Thymus (tissue), 11 donors: ENCODE results near the gene AKR1E2. TPM values are rescaled to one million over a fixed set of nuclear protein-coding genes. Genes with fewer than 3 reads are reported as not detected.

Experiments
- DNase-seq, 9 donors: peaks; one replicate each; pipeline ENCODE4 v3.0.0-alpha.2; 2013; ENCODE audit warnings: low spot score in 9 of 9, low read depth in 6 of 9, missing footprints in 1 of 9
- H3K27ac ChIP-seq, 2 donors: one replicate each; pipeline ENCODE4 v1.5.1; 2013; ENCODE audit warnings: control low read depth in 1 of 2, low read depth in 1 of 2, low read length in 1 of 2, mild to moderate bottlenecking in 1 of 2, moderate library complexity in 1 of 2
- H3K27me3 ChIP-seq, 2 donors: one replicate each; pipeline ENCODE4 v1.5.1; 2013; ENCODE audit warnings: low read length in 1 of 2; ENCODE audit not compliant: control insufficient read depth in 2 of 2, insufficient read depth in 1 of 2
- H3K36me3 ChIP-seq, 2 donors: one replicate each; pipeline ENCODE4 v1.5.1; 2013; ENCODE audit warnings: low read length in 1 of 2, mild to moderate bottlenecking in 1 of 2, moderate library complexity in 1 of 2; ENCODE audit not compliant: control insufficient read depth in 2 of 2, insufficient read depth in 2 of 2
- H3K4me1 ChIP-seq, 2 donors: one replicate each; pipeline ENCODE4 v1.5.1; 2013; ENCODE audit warnings: low read length in 2 of 2; ENCODE audit not compliant: control insufficient read depth in 2 of 2, insufficient read depth in 2 of 2
- H3K4me3 ChIP-seq, 2 donors: one replicate each; pipeline ENCODE4 v1.5.1; 2013; ENCODE audit warnings: low read length in 2 of 2, control low read depth in 1 of 2, mild to moderate bottlenecking in 1 of 2
- H3K9me3 ChIP-seq, 2 donors: one replicate each; pipeline ENCODE4 v1.5.1; 2013; ENCODE audit warnings: low read length in 1 of 2, mild to moderate bottlenecking in 1 of 2; ENCODE audit not compliant: control insufficient read depth in 2 of 2, insufficient read depth in 1 of 2
- WGBS: extraction: QIAGEN DNeasy Blood & Tissue Kit; methylation state at CpG from one replicate; pipeline ENCODE4 v1.1.7; 2013; 5-methylcytosine and 5-hydroxymethylcytosine counted together
- polyA plus RNA-seq: library from polyadenylated mRNA; stranded (reverse); fragments of 200-250 nt; gene quantifications from one replicate; pipeline ENCODE4 v1.2.3, GENCODE V29; 2013
- total RNA-seq: library from RNA; stranded (reverse); fragments of 120-200 nt; gene quantifications from one replicate; pipeline ENCODE4 v1.2.4, GENCODE V29; 2013
- donor health status: healthy.

Gene AKR1E2
- total and polyA plus RNA-seq, 2 donors: 1.4 to 3.4 TPM

GRCh38 chr10:4865945-4866661 lies 40.1 kb downstream of the AKR1E2 start:
- DNase-seq: no peak

GRCh38 chr10:4867109-4867519 lies 41.1 kb downstream of the AKR1E2 start:
- Histone ChIP-seq H3K36me3 (no peaks in the 10 kb centered on the region), H3K27me3 (no peaks in the 10 kb centered on the region), H3K27ac (no peak overlapping the region), H3K9me3 (no peaks in the 10 kb centered on the region), H3K4me3 (no peak overlapping the region), H3K4me1 (no peaks in the 10 kb centered on the region)
- DNase-seq: no peak
- WGBS: 96% methylated on average over 2 of the region's 2 CpGs

More at GRCh38 chr10:4865945-4866661, 40.1 kb downstream of the AKR1E2 start:
- Histone ChIP-seq H3K36me3 (no peaks in the 10 kb centered on the region), H3K27ac (no peak overlapping the region), H3K27me3 (no peaks in the 10 kb centered on the region), H3K4me1 (no peaks in the 10 kb centered on the region), H3K9me3 (no peaks in the 10 kb centered on the region), H3K4me3 (no peak overlapping the region)
- WGBS: 94% methylated on average over 7 of the region's 7 CpGs

GRCh38 chr10:4867520-4868356 lies 41.7 kb downstream of the AKR1E2 start:
- Histone ChIP-seq H3K9me3 (no peaks in the 10 kb centered on the region), H3K27ac (no peak overlapping the region), H3K4me3 (no peak overlapping the region), H3K36me3 (no peaks in the 10 kb centered on the region), H3K4me1 (no peaks in the 10 kb centered on the region), H3K27me3 (no peaks in the 10 kb centered on the region)
- WGBS: 87% methylated on average over 9 of the region's 9 CpGs
- no peak for DNase-seq

- Histone ChIP-seq H3K4me1 (no peaks in the 10 kb centered on the region), H3K36me3 (no peaks in the 10 kb centered on the region), H3K9me3 (no peaks in the 10 kb centered on the region), H3K27me3 (no peaks in the 10 kb centered on the region), H3K4me3 (no peak overlapping the region), H3K27ac (no peak overlapping the region)
- DNase-seq: no peak
- WGBS: 95% methylated on average over 3 of the region's 3 CpGs
Measured at GRCh38 chr10:4868357-4868657, 42.3 kb downstream of the AKR1E2 start.

- no peaks in the 10 kb centered on the region for H3K9me3 ChIP-seq
- no peaks in the 10 kb centered on the region for H3K4me1 ChIP-seq
- 97% methylated on average over 2 of the region's 2 CpGs for WGBS
- no peaks in the 10 kb centered on the region for H3K27me3 ChIP-seq
- no peaks in the 10 kb centered on the region for H3K36me3 ChIP-seq
- no peak overlapping the region for H3K27ac ChIP-seq
- DNase-seq: no peak
- no peak overlapping the region for H3K4me3 ChIP-seq
Measured at GRCh38 chr10:4882704-4883078, 56.7 kb downstream of the AKR1E2 start.

GRCh38 chr10:4883079-4883739 lies 57.2 kb downstream of the AKR1E2 start:
- H3K4me1 ChIP-seq: no peaks in the 10 kb centered on the region
- no peak overlapping the region for H3K4me3 ChIP-seq
- H3K36me3 ChIP-seq: no peaks in the 10 kb centered on the region
- no peaks in the 10 kb centered on the region for H3K9me3 ChIP-seq
- no peaks in the 10 kb centered on the region for H3K27me3 ChIP-seq
- no peak for DNase-seq
- 90% methylated on average over 4 of the region's 4 CpGs for WGBS
- no peak overlapping the region for H3K27ac ChIP-seq

GRCh38 chr10:4885162-4885561 lies 59.2 kb downstream of the AKR1E2 start:
- no peaks in the 10 kb centered on the region for H3K27me3 ChIP-seq
- DNase-seq: peak in 1 of 9 donors; percentile 5
- no peak overlapping the region for H3K27ac ChIP-seq
- H3K36me3 ChIP-seq: no peaks in the 10 kb centered on the region
- WGBS: 26% methylated on average over 3 of the region's 3 CpGs
- H3K4me1 ChIP-seq: no peaks in the 10 kb centered on the region
- no peaks in the 10 kb centered on the region for H3K9me3 ChIP-seq
- H3K4me3 ChIP-seq: no peak overlapping the region

- no peak for DNase-seq
- no peaks in the 10 kb centered on the region for H3K27me3 ChIP-seq
- H3K36me3 ChIP-seq: no peaks in the 10 kb centered on the region
- H3K4me3 ChIP-seq: no peak overlapping the region
- no peaks in the 10 kb centered on the region for H3K4me1 ChIP-seq
- no peaks in the 10 kb centered on the region for H3K9me3 ChIP-seq
- 58% methylated on average over 9 of the region's 9 CpGs for WGBS
- no peak overlapping the region for H3K27ac ChIP-seq
Measured at GRCh38 chr10:4887501-4887900, 61.5 kb downstream of the AKR1E2 start.

- no peaks in the 10 kb centered on the region for H3K4me1 ChIP-seq
- H3K36me3 ChIP-seq: no peaks in the 10 kb centered on the region
- no peak for DNase-seq
- no peak overlapping the region for H3K27ac ChIP-seq
- H3K9me3 ChIP-seq: no peaks in the 10 kb centered on the region
- WGBS: 71% methylated on average over 5 of the region's 5 CpGs
- H3K4me3 ChIP-seq: no peak overlapping the region
- H3K27me3 ChIP-seq: no peaks in the 10 kb centered on the region
Measured at GRCh38 chr10:4888236-4888635, 62.2 kb downstream of the AKR1E2 start.
